ENCODE results near the gene LIPT2.
A peak's percentile ranks its signal among the peaks of the same experiment; 100 is the strongest.

Gene LIPT2

GRCh38 chr11:74462631-74463030 is 30.9 kb downstream of the LIPT2 start:
- no peak for DNase-seq

GRCh38 chr11:74462009-74462408 is 31.5 kb downstream of the LIPT2 start:
- no peak for DNase-seq

GRCh38 chr11:74460481-74461154 is 32.9 kb downstream of the LIPT2 start:
- DNase-seq: no peak

GRCh38 chr11:74460065-74460464 is 33.5 kb downstream of the LIPT2 start:
- DNase-seq: no peak

- DNase-seq: no peak
Observed at GRCh38 chr11:74459584-74459983, 33.9 kb downstream of the LIPT2 start.

- no peak for DNase-seq
Observed at GRCh38 chr11:74457356-74457755, 36.2 kb downstream of the LIPT2 start.

GRCh38 chr11:74453373-74453975 is 40.0 kb downstream of the LIPT2 start:
- peak; percentile 38 to 66 for DNase-seq

GRCh38 chr11:74452366-74452765 is 41.2 kb downstream of the LIPT2 start:
- no peak for DNase-seq

- no peak for DNase-seq
Observed at GRCh38 chr11:74450318-74450717, 43.2 kb downstream of the LIPT2 start.

GRCh38 chr11:74449369-74449931 is 44.1 kb downstream of the LIPT2 start:
- peak; percentile 44 to 51 for DNase-seq

- no peak for DNase-seq
Observed at GRCh38 chr11:74447720-74448119, 45.8 kb downstream of the LIPT2 start.

- DNase-seq: no peak
Observed at GRCh38 chr11:74446532-74446938, 47.0 kb downstream of the LIPT2 start.

GRCh38 chr11:74444173-74444826 is 49.2 kb downstream of the LIPT2 start:
- DNase-seq: no peak

GRCh38 chr11:74443071-74443864 is 50.3 kb downstream of the LIPT2 start:
- DNase-seq: no peak

GRCh38 chr11:74442636-74443035 is 50.9 kb downstream of the LIPT2 start:
- DNase-seq: no peak
